ENCODE data around the gene EIF3J. TPM values are rescaled to one million over a fixed set of nuclear protein-coding genes. Genes with fewer than 3 reads are reported as not detected.
A peak's percentile ranks its signal among the peaks of the same experiment; 100 is the strongest.
"Not testable (repeated sequence)": the region's sequence is repeated elsewhere in the genome, so short reads cannot be mapped to it uniquely, and the experiment has no call there.

The EIF3J gene
- total and polyA plus RNA-seq, 10 of the 15 experiments (the other 5 are each of a cell fraction or from before 2014, with no cell fraction given), result 34.7 to 126 (median 64.1) TPM

DNA sequence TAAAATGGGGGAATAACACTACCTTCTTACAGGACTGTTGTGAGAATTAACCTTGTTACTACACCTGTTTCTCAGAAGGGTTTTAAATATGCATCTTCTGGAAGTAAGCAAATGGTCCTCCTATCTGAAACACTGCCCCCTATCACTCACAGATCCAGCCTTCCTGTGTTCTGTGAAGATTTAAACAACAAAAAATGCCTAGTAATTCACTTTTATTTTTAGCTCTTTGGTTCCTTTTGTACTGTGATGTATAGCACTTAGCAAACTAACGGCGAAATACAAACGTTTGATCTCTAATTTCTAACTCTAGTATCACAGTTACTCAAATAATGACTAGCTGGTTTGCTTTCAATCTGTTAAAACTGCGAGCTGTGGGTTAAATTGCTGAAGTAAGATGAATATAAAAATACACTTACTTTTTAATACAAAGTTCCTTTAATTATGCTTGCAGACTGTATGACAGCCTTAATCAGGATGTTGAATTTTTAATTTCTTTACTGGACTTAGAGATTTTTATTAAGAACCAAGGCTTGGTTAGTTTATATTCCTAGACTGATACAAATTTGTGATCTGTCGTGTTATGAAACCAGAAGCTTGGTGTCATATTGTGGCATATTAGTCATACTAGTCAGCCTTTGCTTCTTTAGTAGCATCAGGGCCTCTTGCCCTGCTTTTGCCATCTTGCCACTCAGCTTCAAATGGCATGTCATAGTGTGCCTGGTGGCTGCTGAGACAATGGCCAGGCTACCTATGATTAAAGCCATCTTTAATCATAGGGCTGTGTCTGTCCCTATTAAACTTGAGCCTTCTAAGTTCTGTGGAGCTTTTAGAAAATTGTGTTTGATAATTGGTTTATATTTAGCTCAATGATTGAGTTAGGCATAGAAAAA lies 9.2 kb downstream of the EIF3J start (continued):
- TF ChIP-seq ETV6 (conservative IDR thresholded peaks at IDR 0.05 in 1 of 2, IDR thresholded peaks at IDR 0.05 in 1 of 2; ENCODE audit: borderline replicate concordance in 1 of 2, low read depth in 1 of 2), result peak in 1 of 2 experiments; percentile 37; a peak in 1 of 4 replicates
- TF ChIP-seq PML (IDR thresholded peaks at IDR 0.05; ENCODE audit: low read length), result no peak
- TF ChIP-seq CREM (IDR thresholded peaks at IDR 0.05; ENCODE audit: low read depth), result peak; percentile 48; the same call in 1 of the 2 replicates
- TF ChIP-seq FOXM1 (IDR thresholded peaks at IDR 0.05; ENCODE audit: low read depth, low read length), result 0 out of 2 replicates have a peak, but pooled peaks have one; percentile 28
- 0 out of 2 replicates have a peak, but pooled peaks have one; percentile 12 for TF ChIP-seq ZBED1 (IDR thresholded peaks at IDR 0.05; ENCODE audit: borderline replicate concordance)
- TF ChIP-seq BCL11A (IDR thresholded peaks at IDR 0.05; ENCODE audit: low read depth, low read length), result 0 out of 2 replicates have a peak, but pooled peaks have one; percentile 46
- 0 out of 2 replicates have a peak, but pooled peaks have one; percentile 8 for TF ChIP-seq TCF7 (IDR thresholded peaks at IDR 0.05; ENCODE audit: borderline replicate concordance)
- no peak for TF ChIP-seq ZNF217 (IDR thresholded peaks at IDR 0.05)

- DNase-seq (ENCODE audit: low read depth, low spot score); SMC1A ChIA-PET (ENCODE audit: uncharacterized antibody, unreplicated experiment); H2AFZ ChIP-seq (ENCODE audit: control insufficient read depth, low read depth, low read length); H3K27ac ChIP-seq (ENCODE audit: control insufficient read depth, insufficient read depth); RAD21 ChIA-PET (ENCODE audit: unreplicated experiment); H3K9ac ChIP-seq (ENCODE audit: control insufficient read depth, insufficient read depth, low read length); H3K4me1 ChIP-seq (ENCODE audit: control insufficient read depth, insufficient read depth, low read length); H3K4me2 ChIP-seq (ENCODE audit: control insufficient read depth, insufficient read depth); in situ Hi-C loops (cut with MboI); BruUV-seq (replicated peaks); H4K20me1 ChIP-seq (ENCODE audit: control insufficient read depth, insufficient read depth); ATAC-seq; H3K9me3 ChIP-seq (replicated peaks; ENCODE audit: control insufficient read depth, insufficient read depth, low read length); H3K4me3 ChIP-seq; intact Hi-C loops (cut with micrococcal nuclease; ENCODE audit: unreplicated experiment); FAIRE-seq; H3K27me3 ChIP-seq (replicated peaks in 1 of 2; ENCODE audit: control insufficient read depth in 2 of 2, insufficient read depth in 2 of 2, low read length in 1 of 2): not testable (repeated sequence)
- ChIA-PET CTCF (interaction anchor here (0.9 to 1.1 kb wide), 2 partner anchors 187 to 794 kb away, joined by 3 to 4 read pairs; partner anchors contain the start of gene TRIM69), POLR2A (interaction anchor here (0.7 kb wide), 1 partner anchor 768 kb away, joined by 8 read pairs; no protein-coding TSS in a partner anchor)
- Histone ChIP-seq H3K36me3 (ENCODE audit: control insufficient read depth in 2 of 2, insufficient read depth in 2 of 2, low read length in 1 of 2) (peaks cover 2 to 15% of the 10 kb centered on the region in 2 experiments), H3K79me2 (ENCODE audit: control insufficient read depth, insufficient read depth, low read length) (peaks cover 47% of the 10 kb centered on the region)
- WGBS (ENCODE audit: insufficient coverage, insufficient replicate concordance, low lambda C conversion rate, missing lambda C conversion rate), result 89% methylated on average over 9 of the region's 9 CpGs
Measured at GRCh38 chr15:44549152-44549551, 12.2 kb downstream of the EIF3J start.

All from GM12878 (cell line).